OCI-LY3 (cell line): Measurements from ENCODE around the gene LTA.

ENCODE experiments used
- EZH2phosphoT487 ChIP-seq: fragments of 200-600 bp; shearing (Covaris generic); IDR thresholded peaks from 2 replicates; pipeline ENCODE4 v1.6.1; 2018; ENCODE audit warnings: antibody characterized with exemption, mixed run types, low read depth
- TF ChIP-seq, protein P1 (sequence below): fragments of 200-600, 300-600 bp; sonication (generic); IDR thresholded peaks from 2 replicates; pipeline ENCODE4 v1.5.1; 2014; ENCODE audit warnings: antibody characterized with exemption, low read length, low read depth

DNA sequence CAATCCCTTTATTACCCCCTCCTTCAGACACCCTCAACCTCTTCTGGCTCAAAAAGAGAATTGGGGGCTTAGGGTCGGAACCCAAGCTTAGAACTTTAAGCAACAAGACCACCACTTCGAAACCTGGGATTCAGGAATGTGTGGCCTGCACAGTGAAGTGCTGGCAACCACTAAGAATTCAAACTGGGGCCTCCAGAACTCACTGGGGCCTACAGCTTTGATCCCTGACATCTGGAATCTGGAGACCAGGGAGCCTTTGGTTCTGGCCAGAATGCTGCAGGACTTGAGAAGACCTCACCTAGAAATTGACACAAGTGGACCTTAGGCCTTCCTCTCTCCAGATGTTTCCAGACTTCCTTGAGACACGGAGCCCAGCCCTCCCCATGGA, 5.5 kb downstream of the LTA start:
- TF ChIP-seq, protein P1, sequence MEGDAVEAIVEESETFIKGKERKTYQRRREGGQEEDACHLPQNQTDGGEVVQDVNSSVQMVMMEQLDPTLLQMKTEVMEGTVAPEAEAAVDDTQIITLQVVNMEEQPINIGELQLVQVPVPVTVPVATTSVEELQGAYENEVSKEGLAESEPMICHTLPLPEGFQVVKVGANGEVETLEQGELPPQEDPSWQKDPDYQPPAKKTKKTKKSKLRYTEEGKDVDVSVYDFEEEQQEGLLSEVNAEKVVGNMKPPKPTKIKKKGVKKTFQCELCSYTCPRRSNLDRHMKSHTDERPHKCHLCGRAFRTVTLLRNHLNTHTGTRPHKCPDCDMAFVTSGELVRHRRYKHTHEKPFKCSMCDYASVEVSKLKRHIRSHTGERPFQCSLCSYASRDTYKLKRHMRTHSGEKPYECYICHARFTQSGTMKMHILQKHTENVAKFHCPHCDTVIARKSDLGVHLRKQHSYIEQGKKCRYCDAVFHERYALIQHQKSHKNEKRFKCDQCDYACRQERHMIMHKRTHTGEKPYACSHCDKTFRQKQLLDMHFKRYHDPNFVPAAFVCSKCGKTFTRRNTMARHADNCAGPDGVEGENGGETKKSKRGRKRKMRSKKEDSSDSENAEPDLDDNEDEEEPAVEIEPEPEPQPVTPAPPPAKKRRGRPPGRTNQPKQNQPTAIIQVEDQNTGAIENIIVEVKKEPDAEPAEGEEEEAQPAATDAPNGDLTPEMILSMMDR = no peak
- no peak for TF ChIP-seq EZH2phosphoT487
